GF-D8 (cell line): ENCODE measurements around the gene SMIM23.

Experiments used
- DNase-seq: peaks from one replicate; lab custom pipeline; 2025; lab: John Stamatoyannopoulos, UW

Gene SMIM23

GRCh38 chr5:171785517-171785916 is at the start of gene SMIM23:
TSS of gene SMIM23 (plus strand) at chr5:171785817. CDS start at chr5:171785872, 55 bp downstream.
- DNase-seq = no peak

DNA sequence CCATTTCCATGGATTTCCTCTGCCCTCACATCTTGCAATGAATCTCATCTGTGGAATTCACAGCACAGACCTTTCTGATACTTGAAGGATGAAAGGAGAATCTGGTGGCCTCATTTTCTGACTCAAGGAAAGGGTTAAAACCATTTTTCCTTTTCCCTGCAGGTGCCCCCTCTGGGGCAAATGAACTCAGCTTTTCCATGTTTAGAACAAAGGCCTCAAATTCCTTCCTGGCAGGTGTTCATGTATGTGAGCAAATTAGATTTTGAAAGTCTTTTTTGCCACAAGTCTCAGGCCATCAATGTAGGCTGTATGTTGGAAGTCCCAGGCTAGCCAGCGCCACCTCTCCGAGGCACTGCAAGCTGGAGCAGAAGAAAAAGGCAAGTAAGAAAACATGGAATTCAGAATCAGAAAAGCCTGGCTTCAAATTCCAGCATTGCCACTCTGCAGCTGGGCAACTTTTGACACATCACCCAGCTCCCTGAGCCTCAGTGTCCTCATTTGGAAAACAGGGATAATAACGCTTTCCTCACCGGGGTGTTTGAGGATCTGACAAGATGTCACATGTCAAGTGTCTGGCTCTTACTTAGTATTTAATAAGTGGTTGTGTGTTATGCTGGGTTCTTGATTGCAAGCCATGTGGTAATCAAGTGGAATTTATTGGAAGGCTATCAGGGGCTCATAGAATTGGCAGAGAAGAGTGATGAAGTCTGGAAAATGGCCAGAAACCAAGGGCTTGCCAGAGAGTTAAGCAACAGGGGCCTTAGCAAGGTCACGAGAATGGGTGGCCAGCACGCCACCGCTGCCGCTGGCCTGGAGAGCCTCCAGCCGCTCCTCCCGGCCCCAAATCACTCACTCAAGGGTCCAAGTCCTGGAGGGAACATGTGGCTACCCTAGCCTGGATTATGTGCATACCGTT is 48.4 kb upstream of the SMIM23 start:
- no peak for DNase-seq

GRCh38 chr5:171738501-171738900 is 47.1 kb upstream of the SMIM23 start:
- no peak for DNase-seq

DNA sequence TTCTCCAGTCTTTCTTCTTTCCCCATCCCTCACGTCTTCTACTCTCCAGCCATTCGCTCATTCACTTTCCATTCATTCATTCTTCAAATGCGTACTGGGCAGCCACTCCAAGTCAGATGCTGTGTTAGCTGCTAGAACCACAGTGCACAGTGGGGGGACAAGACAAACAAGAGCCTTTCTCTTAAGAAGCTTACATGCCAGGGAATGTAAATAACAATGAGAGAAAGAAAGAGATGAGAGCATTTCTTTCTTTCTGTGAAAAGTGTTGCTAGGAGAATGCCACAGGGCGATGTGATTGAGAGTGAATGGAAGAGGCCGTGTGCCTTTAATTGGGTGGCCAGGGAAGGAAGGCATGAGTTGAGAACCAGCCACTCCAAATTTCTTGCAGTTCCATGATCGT is 46.3 kb upstream of the SMIM23 start:
- DNase-seq = no peak

DNA sequence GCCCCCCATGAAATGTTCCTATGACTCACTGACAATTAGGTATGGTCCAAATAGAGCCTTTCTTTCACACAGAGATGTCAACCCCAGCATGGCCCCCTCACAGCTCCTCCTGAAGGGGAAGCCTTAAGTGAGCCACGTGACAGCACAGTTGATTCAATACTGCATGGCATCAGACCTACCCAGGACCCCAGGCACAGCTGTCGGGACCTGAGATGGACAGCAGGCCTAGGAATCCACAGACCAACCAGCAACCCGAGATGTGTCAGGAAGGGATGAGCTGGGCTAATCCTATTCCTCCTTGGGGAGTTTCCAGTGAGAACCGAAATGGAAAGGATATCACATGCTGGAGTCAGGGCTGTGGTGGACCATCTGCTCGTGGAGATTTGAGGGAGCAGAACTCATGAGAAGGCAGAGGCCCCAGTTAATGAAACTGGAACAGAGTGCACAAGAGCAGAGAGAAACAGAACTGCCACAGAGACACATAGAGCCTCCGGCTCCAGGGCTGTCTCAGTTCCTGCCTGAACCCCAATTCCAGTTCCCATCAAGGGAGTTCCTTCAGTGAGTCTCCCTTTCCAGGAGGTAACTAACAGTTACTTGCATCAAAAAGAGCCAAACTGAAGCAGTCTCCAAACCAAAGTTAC is 42.1 kb upstream of the SMIM23 start:
- no peak for DNase-seq

DNA sequence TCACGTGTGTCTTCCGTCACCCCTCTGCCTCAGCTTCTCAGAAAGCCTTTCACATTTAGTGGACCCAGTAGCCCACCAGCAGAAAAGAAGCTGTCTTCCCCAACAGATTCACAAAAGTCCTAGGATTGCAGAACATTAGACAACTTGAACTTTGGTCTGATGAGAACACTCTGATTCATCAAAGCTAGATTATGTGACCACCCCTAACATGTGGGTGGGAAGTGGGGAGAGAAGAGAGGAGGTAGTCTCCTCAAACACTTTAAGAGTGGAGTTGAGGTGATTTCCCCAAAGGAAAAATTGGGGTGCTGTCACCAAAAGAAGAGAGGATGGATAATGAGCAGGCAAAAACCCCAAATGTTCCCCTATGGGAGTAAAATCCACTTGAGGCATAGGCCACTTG is 41.4 kb upstream of the SMIM23 start:
- DNase-seq = no peak

DNA sequence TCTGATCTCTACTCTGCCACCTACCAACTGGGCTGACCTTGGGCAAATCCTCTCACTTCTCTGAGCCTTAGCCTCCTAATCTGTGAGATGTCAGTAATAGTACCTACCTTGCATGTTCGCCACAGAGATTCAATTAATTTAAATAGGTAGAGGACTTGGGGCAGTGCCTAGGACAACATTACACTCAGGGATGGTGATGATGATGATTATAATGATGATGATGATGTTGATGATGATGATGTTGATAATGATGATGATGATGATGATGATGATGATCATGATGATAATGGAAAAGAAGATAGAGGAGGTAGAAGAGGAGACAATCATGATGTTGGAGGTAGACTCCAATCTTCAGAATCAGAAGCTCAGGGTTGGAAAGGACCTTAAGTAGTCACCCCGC is 40.7 kb upstream of the SMIM23 start:
- no peak for DNase-seq

- DNase-seq = no peak
Measured at GRCh38 chr5:171745602-171746001, 40.0 kb upstream of the SMIM23 start.

DNA sequence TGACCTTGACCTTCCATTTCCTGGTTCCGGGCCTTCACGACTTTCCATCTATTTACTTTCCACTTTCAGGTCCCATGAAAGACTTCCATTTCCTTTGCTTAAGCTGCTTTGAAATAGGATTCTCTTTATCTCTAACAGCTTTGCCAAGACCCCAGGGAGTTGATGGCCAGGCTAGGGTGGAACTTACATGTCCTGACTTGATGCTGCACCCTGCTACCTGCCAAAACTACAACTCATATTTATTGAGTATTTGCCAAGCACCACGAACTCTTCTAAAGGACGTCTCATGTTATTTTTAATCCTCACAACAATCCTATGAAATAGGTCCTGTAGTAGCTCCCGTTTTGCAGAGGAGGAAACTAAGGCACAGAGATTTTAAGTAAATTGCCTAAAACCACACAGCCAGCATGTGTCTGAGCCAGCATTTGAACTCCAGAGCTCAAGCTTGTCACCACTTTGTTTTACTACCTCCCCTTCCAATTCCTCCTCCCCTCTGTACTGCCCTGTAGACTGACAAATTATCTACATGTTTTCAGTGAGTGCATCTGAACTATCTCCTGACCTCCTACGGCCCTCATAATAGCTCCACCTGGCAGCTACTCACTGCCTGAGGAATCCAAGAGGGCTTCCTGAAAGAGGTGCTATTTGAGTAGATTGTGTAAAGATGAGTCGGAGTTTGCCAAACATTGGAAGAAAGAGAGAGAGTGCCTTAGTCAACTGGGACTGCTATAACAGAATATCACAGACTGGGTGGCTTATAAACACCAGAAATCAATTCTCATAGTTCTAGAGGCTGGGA is 38.4 kb upstream of the SMIM23 start:
- no peak for DNase-seq

DNA sequence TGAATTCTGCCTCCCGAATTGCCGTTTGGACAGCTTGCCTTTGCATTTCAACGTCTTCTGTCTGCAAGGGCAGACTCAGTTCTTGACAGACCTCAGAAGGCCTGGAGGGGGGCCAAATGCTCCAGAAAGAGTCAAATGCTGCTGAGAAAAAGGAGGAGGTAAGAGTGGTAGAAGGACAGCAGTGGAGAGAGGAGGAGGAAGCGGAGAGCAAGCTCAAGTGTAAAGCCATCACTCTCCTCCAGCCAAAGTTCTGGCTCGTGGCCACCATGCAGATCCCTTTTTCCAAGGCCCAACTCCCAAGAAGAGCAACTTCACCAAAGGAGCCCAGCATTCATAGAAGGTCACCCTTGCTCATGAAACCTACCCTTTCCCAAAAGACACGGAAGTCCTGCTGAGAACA is 36.9 kb upstream of the SMIM23 start:
- no peak for DNase-seq

DNA sequence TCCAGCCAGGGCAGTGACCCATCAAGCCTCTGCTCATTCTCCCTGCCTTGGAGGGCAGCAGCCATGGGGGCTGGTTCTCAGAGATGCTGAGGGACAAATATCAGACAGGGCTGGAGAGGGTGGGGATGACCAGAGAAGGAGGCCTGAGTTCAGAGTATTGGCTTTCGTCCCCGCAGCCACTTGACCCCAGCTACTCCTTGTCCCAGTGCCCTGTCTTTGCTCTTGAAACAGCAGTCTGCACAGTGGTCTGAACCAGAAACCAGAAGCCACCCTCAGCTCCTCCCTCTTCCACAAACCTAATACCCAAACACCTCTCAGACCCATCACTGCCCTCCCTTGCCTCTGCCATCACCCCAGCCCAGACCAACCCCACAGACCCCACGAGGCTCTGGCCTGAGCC is 36.3 kb upstream of the SMIM23 start:
- no peak for DNase-seq

- no peak for DNase-seq
Measured at GRCh38 chr5:171750311-171750788, 35.3 kb upstream of the SMIM23 start.

GRCh38 chr5:171755354-171755821 is 30.2 kb upstream of the SMIM23 start:
- DNase-seq = no peak

- no peak for DNase-seq
Measured at GRCh38 chr5:171757853-171758535, 27.6 kb upstream of the SMIM23 start.

DNA sequence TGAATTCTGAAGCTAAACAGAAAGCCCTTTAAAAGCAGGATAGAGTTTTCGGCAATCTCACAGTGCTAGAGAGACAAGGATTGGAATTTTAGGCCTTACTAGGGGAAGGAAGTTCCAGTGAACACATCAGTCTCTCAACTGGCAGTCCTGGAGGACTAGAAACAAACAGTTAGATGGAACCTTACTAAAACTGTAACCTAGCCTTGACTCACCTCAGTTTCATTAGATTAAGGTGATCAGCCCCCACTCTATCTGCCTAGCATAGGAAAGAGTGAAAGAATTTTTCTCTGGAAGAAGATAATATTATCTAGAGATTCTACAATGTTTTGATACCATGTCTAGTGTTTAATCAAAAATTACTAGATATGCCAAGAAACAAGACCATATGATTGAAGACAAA is 25.8 kb upstream of the SMIM23 start:
- DNase-seq = no peak

DNA sequence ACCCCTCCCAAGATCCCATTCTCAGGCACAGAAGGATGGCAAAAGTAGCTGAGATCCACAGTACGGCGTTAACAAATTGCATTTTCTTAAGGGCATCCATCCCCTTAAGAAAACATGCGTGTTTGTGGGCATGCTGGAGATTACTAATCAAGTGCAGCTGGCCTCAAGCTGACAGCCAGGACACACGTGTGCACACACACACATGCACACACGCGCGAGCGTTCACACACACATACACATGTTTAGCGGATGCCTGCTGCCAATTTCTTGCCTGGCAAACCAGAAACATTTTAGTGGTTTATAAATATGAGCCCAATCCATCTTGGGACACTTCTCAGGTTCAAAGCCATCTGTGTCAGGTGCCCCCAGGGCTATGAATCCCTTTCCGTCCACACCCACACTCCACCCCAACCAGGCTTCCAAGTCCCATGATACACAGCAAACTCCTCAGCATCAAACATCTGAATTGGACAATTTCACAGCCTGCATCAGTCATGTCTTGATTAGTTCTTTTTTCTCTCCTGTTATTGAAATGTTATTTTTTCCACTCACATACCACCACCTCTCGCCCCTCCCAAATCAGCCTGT is 23.5 kb upstream of the SMIM23 start:
- no peak for DNase-seq

DNA sequence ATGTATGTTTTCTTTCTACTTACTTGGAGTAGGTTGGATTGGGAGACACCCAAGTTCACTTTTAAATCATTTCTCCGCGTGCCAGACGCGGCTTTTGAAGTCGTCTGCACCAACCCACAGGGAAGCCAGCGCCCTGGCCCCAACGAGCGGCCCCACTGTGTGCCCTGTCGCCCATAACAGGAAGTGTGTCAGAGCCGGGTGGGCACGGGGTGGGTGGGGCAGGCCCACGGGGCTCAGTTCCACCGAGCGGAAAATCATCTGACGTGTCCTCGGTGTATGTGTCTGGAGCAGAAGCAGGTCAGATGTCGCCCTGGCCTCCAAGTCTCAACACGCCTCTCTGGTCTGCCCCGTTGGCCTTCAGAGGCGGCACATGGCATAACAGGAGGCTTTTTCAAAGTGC is 22.7 kb upstream of the SMIM23 start:
- no peak for DNase-seq

DNA sequence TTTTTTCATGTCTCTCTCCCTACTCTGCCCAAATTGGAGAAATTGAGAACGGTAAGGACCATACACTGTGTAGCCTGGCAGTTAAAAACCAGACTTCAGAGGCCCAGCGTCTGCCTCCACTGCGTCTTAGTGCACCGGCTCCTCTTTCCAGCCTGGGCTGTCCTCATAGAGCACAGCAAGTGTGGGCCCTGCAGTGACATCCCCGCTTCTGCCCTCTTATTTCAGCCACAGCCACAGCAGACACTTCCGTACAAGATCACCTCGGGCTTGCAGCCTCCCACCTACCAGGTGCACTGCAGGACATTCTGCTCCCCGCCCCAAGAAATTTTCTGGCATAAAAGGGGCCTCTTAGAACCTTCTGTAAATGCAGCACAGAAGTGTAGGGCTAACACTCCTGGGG is 21.4 kb upstream of the SMIM23 start:
- DNase-seq = no peak

DNA sequence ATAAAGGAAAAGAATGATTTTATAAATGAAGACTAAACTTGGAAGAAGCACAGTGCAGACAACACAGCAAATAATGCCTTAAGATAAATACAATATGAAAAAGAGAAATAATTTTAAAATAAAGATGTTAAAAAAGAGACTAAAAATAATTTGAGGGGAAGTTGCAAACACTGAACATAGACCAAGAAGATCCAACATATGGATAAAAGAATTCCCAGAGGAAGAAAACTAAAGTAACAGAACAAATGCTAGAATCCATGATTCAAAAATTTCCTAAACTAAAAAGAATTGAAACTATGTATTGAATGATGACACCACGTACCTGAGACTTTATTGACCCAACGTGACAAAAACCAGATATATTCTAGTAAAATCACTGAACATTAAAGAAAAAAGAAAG is 18.7 kb upstream of the SMIM23 start:
- DNase-seq = no peak

GRCh38 chr5:171770153-171770552 is 15.5 kb upstream of the SMIM23 start:
- DNase-seq = peak; percentile 32

GRCh38 chr5:171771856-171772255 is 13.8 kb upstream of the SMIM23 start:
- no peak for DNase-seq
